ENCODE data around the gene QKI.
"Not testable (repeated sequence)": the region's sequence is repeated elsewhere in the genome, so short reads cannot be mapped to it uniquely, and the experiment has no call there.

Gene QKI

GRCh38 chr6:163439997-163440396 lies 25.5 kb downstream of the QKI start:
- DNase-seq (ENCODE audit: low spot score) = no peak

GRCh38 chr6:163442336-163442735 lies 27.8 kb downstream of the QKI start:
- DNase-seq (ENCODE audit: low spot score) = no peak

GRCh38 chr6:163444077-163444476 lies 29.6 kb downstream of the QKI start:
- DNase-seq (ENCODE audit: low spot score) = no peak

- DNase-seq (ENCODE audit: low spot score) = no peak
Observed at GRCh38 chr6:163446549-163446948, 32.0 kb downstream of the QKI start.

- DNase-seq (ENCODE audit: low spot score) = no peak
Observed at GRCh38 chr6:163449076-163449475, 34.6 kb downstream of the QKI start.

- DNase-seq (ENCODE audit: low spot score) = no peak
Observed at GRCh38 chr6:163454425-163454824, 39.9 kb downstream of the QKI start.

- DNase-seq (ENCODE audit: low spot score) = no peak
Observed at GRCh38 chr6:163455552-163455951, 41.0 kb downstream of the QKI start.

- no peak for DNase-seq (ENCODE audit: low spot score)
Observed at GRCh38 chr6:163457637-163458561, 43.4 kb downstream of the QKI start.

GRCh38 chr6:163459007-163459406 lies 44.5 kb downstream of the QKI start:
- no peak for DNase-seq (ENCODE audit: low spot score)

- no peak for DNase-seq (ENCODE audit: low spot score)
Observed at GRCh38 chr6:163459536-163459935, 45.0 kb downstream of the QKI start.

- no peak for DNase-seq (ENCODE audit: low spot score)
Observed at GRCh38 chr6:163460307-163460782, 45.8 kb downstream of the QKI start.

GRCh38 chr6:163461696-163462095 lies 47.2 kb downstream of the QKI start:
- DNase-seq (ENCODE audit: low spot score) = no peak

- no peak for DNase-seq (ENCODE audit: low spot score)
Observed at GRCh38 chr6:163463180-163463579, 48.7 kb downstream of the QKI start.

GRCh38 chr6:163463795-163464194 lies 49.3 kb downstream of the QKI start:
- no peak for DNase-seq (ENCODE audit: low spot score)

- DNase-seq (ENCODE audit: low spot score) = no peak
Observed at GRCh38 chr6:163466839-163467390, 52.4 kb downstream of the QKI start.

- no peak for DNase-seq (ENCODE audit: low spot score)
Observed at GRCh38 chr6:163468738-163469137, 54.2 kb downstream of the QKI start.

GRCh38 chr6:163469459-163469985 lies 55.0 kb downstream of the QKI start:
- no peak for DNase-seq (ENCODE audit: low spot score)

GRCh38 chr6:163470611-163471010 lies 56.1 kb downstream of the QKI start:
- DNase-seq (ENCODE audit: low spot score) = no peak

- DNase-seq (ENCODE audit: low spot score) = no peak
Observed at GRCh38 chr6:163474581-163474980, 60.1 kb downstream of the QKI start.

- DNase-seq (ENCODE audit: low spot score) = not testable (repeated sequence)
Observed at GRCh38 chr6:163476946-163477345, 62.4 kb downstream of the QKI start.

- no peak for DNase-seq (ENCODE audit: low spot score)
Observed at GRCh38 chr6:163483107-163483506, 68.6 kb downstream of the QKI start.

GRCh38 chr6:163485388-163485851 lies 70.9 kb downstream of the QKI start:
- DNase-seq (ENCODE audit: low spot score) = no peak

GRCh38 chr6:163486821-163487220 lies 72.3 kb downstream of the QKI start:
- no peak for DNase-seq (ENCODE audit: low spot score)

Data from D341Med (cell line).